ENCODE data around the gene SKIC2. TPM values are rescaled to one million over a fixed set of nuclear protein-coding genes. Genes with fewer than 3 reads are reported as not detected.
"Not testable (repeated sequence)": the region's sequence is repeated elsewhere in the genome, so short reads cannot be mapped to it uniquely, and the experiment has no call there.

Gene SKIC2
- total and polyA plus RNA-seq, 2 donors (not counting 1 experiment from before 2014, with no cell fraction given): 21.6 to 58.0 TPM

DNA sequence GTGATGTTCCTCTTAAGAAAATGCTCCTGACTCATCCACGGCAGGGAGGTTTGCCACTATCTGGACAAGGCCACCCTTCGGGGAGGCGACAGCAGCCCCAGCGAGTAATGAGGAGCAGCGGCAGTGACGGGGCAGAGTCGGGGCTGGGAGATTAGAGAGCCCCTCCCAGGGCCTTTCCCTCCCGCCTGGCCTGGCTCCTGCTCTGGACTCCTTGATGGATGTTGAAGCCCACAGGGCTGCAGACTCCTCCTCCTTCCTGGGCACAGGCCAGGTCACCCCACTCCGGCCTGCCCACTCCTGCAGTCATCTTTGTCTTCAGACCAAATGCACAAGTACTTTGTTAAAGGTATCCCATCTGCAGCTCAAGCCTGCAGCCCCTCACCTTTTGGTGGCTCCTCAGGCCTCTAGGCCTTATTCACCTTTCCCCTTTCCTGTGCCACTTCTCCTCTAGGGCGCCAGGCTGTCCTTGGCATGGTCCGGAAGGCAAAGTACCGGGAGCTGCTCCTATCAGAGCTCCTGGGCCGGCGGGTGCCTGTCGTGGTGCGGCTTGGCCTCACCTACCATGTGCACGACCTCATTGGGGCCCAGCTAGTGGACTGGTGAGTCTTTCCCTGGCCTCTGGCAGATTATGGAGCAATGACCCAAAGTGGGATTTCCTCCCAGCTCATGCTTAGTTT lies 54.1 kb downstream of the SKIC2 start:
- H3K27me3 ChIP-seq (ENCODE audit: control insufficient read depth, insufficient read depth, low read length); H2AFZ ChIP-seq (ENCODE audit: low read length); H3K27ac ChIP-seq (ENCODE audit: insufficient read depth, low read length); H3K4me3 ChIP-seq (replicated peaks in 1 of 4; ENCODE audit: control extremely low read depth in 1 of 4, insufficient read depth in 1 of 4, low read depth in 3 of 4, low read length in 4 of 4); H4K20me1 ChIP-seq (ENCODE audit: control insufficient read depth, extremely low read depth, insufficient read depth, low read length); DNase-seq (ENCODE audit: low read depth in 2 of 2); H3K9ac ChIP-seq (ENCODE audit: insufficient read depth, low read length); H3K79me2 ChIP-seq (ENCODE audit: control insufficient read depth, insufficient read depth, low read length); H3K9me3 ChIP-seq (ENCODE audit: control insufficient read depth, insufficient read depth, low read depth, low read length); H3K36me3 ChIP-seq (ENCODE audit: control insufficient read depth, insufficient read depth, low read length); H3K4me2 ChIP-seq (ENCODE audit: extremely low read depth, insufficient read depth, low read length); H3K4me1 ChIP-seq (ENCODE audit: control insufficient read depth, extremely low read depth, insufficient read depth, low read length): not testable (repeated sequence)

DNA sequence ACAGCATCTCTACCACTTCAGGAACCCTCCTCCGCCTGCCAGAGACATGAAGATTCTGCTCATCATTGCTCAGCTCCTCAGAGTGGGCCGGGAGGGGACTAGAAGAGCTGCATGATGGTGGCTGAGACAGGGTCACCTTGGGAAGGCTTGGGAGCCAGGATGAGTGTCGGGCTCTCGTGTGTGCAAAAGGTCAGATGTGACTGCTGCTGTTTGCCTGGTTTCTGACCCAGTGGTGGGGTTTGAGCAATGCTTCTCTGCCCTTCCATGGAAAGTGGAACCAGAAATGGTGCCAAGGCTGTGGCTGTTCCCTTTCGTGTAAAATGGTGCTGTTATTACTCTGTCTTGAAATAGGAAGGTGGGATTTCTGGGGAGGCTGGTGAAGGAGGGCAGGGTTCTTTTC lies 54.8 kb downstream of the SKIC2 start:
- not testable (repeated sequence) for H3K9me3 ChIP-seq (ENCODE audit: control insufficient read depth, insufficient read depth, low read depth, low read length); H3K79me2 ChIP-seq (ENCODE audit: control insufficient read depth, insufficient read depth, low read length); H4K20me1 ChIP-seq (ENCODE audit: control insufficient read depth, extremely low read depth, insufficient read depth, low read length); H3K4me3 ChIP-seq (replicated peaks in 1 of 4; ENCODE audit: control extremely low read depth in 1 of 4, insufficient read depth in 1 of 4, low read depth in 3 of 4, low read length in 4 of 4); H3K4me2 ChIP-seq (ENCODE audit: extremely low read depth, insufficient read depth, low read length); H2AFZ ChIP-seq (ENCODE audit: low read length); H3K4me1 ChIP-seq (ENCODE audit: control insufficient read depth, extremely low read depth, insufficient read depth, low read length); H3K9ac ChIP-seq (ENCODE audit: insufficient read depth, low read length); H3K27ac ChIP-seq (ENCODE audit: insufficient read depth, low read length); H3K27me3 ChIP-seq (ENCODE audit: control insufficient read depth, insufficient read depth, low read length); H3K36me3 ChIP-seq (ENCODE audit: control insufficient read depth, insufficient read depth, low read length); DNase-seq (ENCODE audit: low read depth in 2 of 2)

DNA sequence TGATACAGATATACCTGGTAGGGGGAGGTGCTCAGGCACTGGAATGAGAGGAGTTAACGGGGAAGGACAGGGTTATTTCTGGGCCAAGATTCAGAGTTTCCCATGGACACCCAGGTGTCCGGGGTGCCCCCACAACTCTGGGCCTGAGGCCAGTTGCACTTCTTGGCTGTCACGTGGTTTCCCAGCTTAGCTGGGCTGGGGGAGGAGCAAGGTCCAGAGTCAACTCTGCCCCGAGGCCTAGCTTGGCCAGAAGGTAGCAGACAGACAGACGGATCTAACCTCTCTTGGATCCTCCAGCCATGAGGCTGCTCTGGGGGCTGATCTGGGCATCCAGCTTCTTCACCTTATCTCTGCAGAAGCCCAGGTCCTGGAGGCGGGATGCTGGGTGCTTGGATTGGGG lies 55.6 kb downstream of the SKIC2 start, which contains the start of gene C4B:
Gene C4B (plus strand): TSS at position 249 of the 400 bp plus-strand sequence. CDS start 51 bp downstream, at position 300.
- H3K27me3 ChIP-seq (ENCODE audit: control insufficient read depth, insufficient read depth, low read length); H3K27ac ChIP-seq (ENCODE audit: insufficient read depth, low read length); H2AFZ ChIP-seq (ENCODE audit: low read length); H3K9me3 ChIP-seq (ENCODE audit: control insufficient read depth, insufficient read depth, low read depth, low read length); H3K4me1 ChIP-seq (ENCODE audit: control insufficient read depth, extremely low read depth, insufficient read depth, low read length); DNase-seq (ENCODE audit: low read depth in 2 of 2); H4K20me1 ChIP-seq (ENCODE audit: control insufficient read depth, extremely low read depth, insufficient read depth, low read length); H3K4me3 ChIP-seq (replicated peaks in 1 of 4; ENCODE audit: control extremely low read depth in 1 of 4, insufficient read depth in 1 of 4, low read depth in 3 of 4, low read length in 4 of 4); H3K79me2 ChIP-seq (ENCODE audit: control insufficient read depth, insufficient read depth, low read length); H3K4me2 ChIP-seq (ENCODE audit: extremely low read depth, insufficient read depth, low read length); H3K36me3 ChIP-seq (ENCODE audit: control insufficient read depth, insufficient read depth, low read length); H3K9ac ChIP-seq (ENCODE audit: insufficient read depth, low read length): not testable (repeated sequence)

Other genes with a start within 250 kb of the SKIC2 start
Only the 30 nearest of the 35 such genes appear.
- 97.3 and 119 TPM in 2 replicates for gene DDAH2, start 229.9 kb upstream of the SKIC2 start, total RNA-seq
- gene DDAH2, start 229.9 kb upstream of the SKIC2 start, polyA plus RNA-seq: 42.5 and 43.4 TPM in 2 replicates
- 439 and 615 TPM in 2 replicates for gene CLIC1, start 222.6 kb upstream of the SKIC2 start, total RNA-seq
- gene CLIC1, start 222.6 kb upstream of the SKIC2 start, polyA plus RNA-seq: 639 and 788 TPM in 2 replicates
- 2.3 and 4.3 TPM in 2 replicates for gene MSH5, start 219.2 kb upstream of the SKIC2 start, total RNA-seq
- gene MSH5, start 219.2 kb upstream of the SKIC2 start, polyA plus RNA-seq: 6.0 and 11.1 TPM in 2 replicates
- 0.26 and 0.50 TPM in 2 replicates for gene SAPCD1, start 196.5 kb upstream of the SKIC2 start, total RNA-seq
- gene SAPCD1, start 196.5 kb upstream of the SKIC2 start, polyA plus RNA-seq: 1.3 and 1.4 TPM in 2 replicates
- under 0.01 and 0.66 TPM in 2 replicates for gene VWA7, start 181.8 kb upstream of the SKIC2 start, total RNA-seq
- 0.16 and 0.60 TPM in 2 replicates for gene VWA7, start 181.8 kb upstream of the SKIC2 start, polyA plus RNA-seq
- gene VARS1, start 163.4 kb upstream of the SKIC2 start, total RNA-seq: 29.8 and 53.5 TPM in 2 replicates
- gene VARS1, start 163.4 kb upstream of the SKIC2 start, polyA plus RNA-seq: 16.0 and 31.0 TPM in 2 replicates
- gene LSM2, start 152.2 kb upstream of the SKIC2 start, total RNA-seq: 23.1 and 24.3 TPM in 2 replicates
- gene LSM2, start 152.2 kb upstream of the SKIC2 start, polyA plus RNA-seq: 34.7 and 68.1 TPM in 2 replicates
- gene HSPA1L, start 143.9 kb upstream of the SKIC2 start, total RNA-seq: 2.1 and 3.1 TPM in 2 replicates
- gene HSPA1L, start 143.9 kb upstream of the SKIC2 start, polyA plus RNA-seq: 0.74 and 0.75 TPM in 2 replicates
- 70.0 and 111 TPM in 2 replicates for gene HSPA1A, start 143.6 kb upstream of the SKIC2 start, total RNA-seq
- 61.2 and 66.3 TPM in 2 replicates for gene HSPA1A, start 143.6 kb upstream of the SKIC2 start, polyA plus RNA-seq
- gene HSPA1B, start 131.4 kb upstream of the SKIC2 start, total RNA-seq: 115 and 152 TPM in 2 replicates
- gene HSPA1B, start 131.4 kb upstream of the SKIC2 start, polyA plus RNA-seq: 35.5 and 60.2 TPM in 2 replicates
- gene NEU1, start 96.4 kb upstream of the SKIC2 start, total RNA-seq: 100 and 109 TPM in 2 replicates
- 51.2 and 66.4 TPM in 2 replicates for gene NEU1, start 96.4 kb upstream of the SKIC2 start, polyA plus RNA-seq
- not detected in 2 replicates for gene SLC44A4, start 80.2 kb upstream of the SKIC2 start, total RNA-seq
- gene SLC44A4, start 80.2 kb upstream of the SKIC2 start, polyA plus RNA-seq: 0.02 TPM in 1 of 2 replicates, not detected in the other
- gene EHMT2, start 61.5 kb upstream of the SKIC2 start, total RNA-seq: 60.1 and 63.7 TPM in 2 replicates
- gene EHMT2, start 61.5 kb upstream of the SKIC2 start, polyA plus RNA-seq: 22.0 and 37.3 TPM in 2 replicates
- 9.5 and 13.2 TPM in 2 replicates for gene ZBTB12, start 57.1 kb upstream of the SKIC2 start, total RNA-seq
- 1.2 and 1.6 TPM in 2 replicates for gene ZBTB12, start 57.1 kb upstream of the SKIC2 start, polyA plus RNA-seq
- gene C2, start 31.5 kb upstream of the SKIC2 start, total RNA-seq: 16.8 and 27.2 TPM in 2 replicates
- 2.1 and 7.6 TPM in 2 replicates for gene C2, start 31.5 kb upstream of the SKIC2 start, polyA plus RNA-seq
- 62.9 and 87.1 TPM in 2 replicates for gene CFB, start 13.1 kb upstream of the SKIC2 start, total RNA-seq
- 21.7 and 22.9 TPM in 2 replicates for gene CFB, start 13.1 kb upstream of the SKIC2 start, polyA plus RNA-seq
- gene NELFE, start 204 bp upstream of the SKIC2 start, total RNA-seq: 85.5 and 111 TPM in 2 replicates
- 81.7 and 119 TPM in 2 replicates for gene NELFE, start 204 bp upstream of the SKIC2 start, polyA plus RNA-seq
- 11.6 and 14.0 TPM in 2 replicates for gene DXO, start 13.0 kb downstream of the SKIC2 start, total RNA-seq
- gene DXO, start 13.0 kb downstream of the SKIC2 start, polyA plus RNA-seq: 9.1 and 11.8 TPM in 2 replicates
- 21.1 and 46.0 TPM in 2 replicates for gene C4A, start 22.9 kb downstream of the SKIC2 start, total RNA-seq
- gene C4A, start 22.9 kb downstream of the SKIC2 start, polyA plus RNA-seq: 5.7 and 25.2 TPM in 2 replicates
- 19.0 and 43.9 TPM in 2 replicates for gene C4B, start 55.6 kb downstream of the SKIC2 start, total RNA-seq
- 4.9 and 16.2 TPM in 2 replicates for gene C4B, start 55.6 kb downstream of the SKIC2 start, polyA plus RNA-seq
- not detected in 2 replicates for gene CYP21A2, start 79.2 kb downstream of the SKIC2 start, total RNA-seq
- not detected in 2 replicates for gene CYP21A2, start 79.2 kb downstream of the SKIC2 start, polyA plus RNA-seq
- gene TNXB, start 150.2 kb downstream of the SKIC2 start, total RNA-seq: 63.9 and 113 TPM in 2 replicates
- 8.1 and 13.0 TPM in 2 replicates for gene TNXB, start 150.2 kb downstream of the SKIC2 start, polyA plus RNA-seq
- 8.0 and 15.7 TPM in 2 replicates for gene ATF6B, start 169.1 kb downstream of the SKIC2 start, total RNA-seq
- 35.5 and 36.2 TPM in 2 replicates for gene ATF6B, start 169.1 kb downstream of the SKIC2 start, polyA plus RNA-seq
- gene FKBPL, start 171.1 kb downstream of the SKIC2 start, total RNA-seq: 7.4 and 7.6 TPM in 2 replicates
- 2.4 and 3.5 TPM in 2 replicates for gene FKBPL, start 171.1 kb downstream of the SKIC2 start, polyA plus RNA-seq
- 0.26 and 0.33 TPM in 2 replicates for gene PRRT1, start 192.8 kb downstream of the SKIC2 start, total RNA-seq
- 0.61 and 0.73 TPM in 2 replicates for gene PRRT1, start 192.8 kb downstream of the SKIC2 start, polyA plus RNA-seq
- 15.9 and 37.3 TPM in 2 replicates for gene PPT2, start 195.0 kb downstream of the SKIC2 start, total RNA-seq
- 13.7 and 21.6 TPM in 2 replicates for gene PPT2, start 195.0 kb downstream of the SKIC2 start, polyA plus RNA-seq
- 0.99 and 1.0 TPM in 2 replicates for gene EGFL8, start 205.4 kb downstream of the SKIC2 start, total RNA-seq
- gene EGFL8, start 205.4 kb downstream of the SKIC2 start, polyA plus RNA-seq: 0.77 and 2.3 TPM in 2 replicates
- 15.9 and 22.1 TPM in 2 replicates for gene AGPAT1, start 216.9 kb downstream of the SKIC2 start, total RNA-seq
- 79.0 and 92.1 TPM in 2 replicates for gene AGPAT1, start 216.9 kb downstream of the SKIC2 start, polyA plus RNA-seq
- 22.1 and 23.9 TPM in 2 replicates for gene RNF5, start 219.2 kb downstream of the SKIC2 start, total RNA-seq
- gene RNF5, start 219.2 kb downstream of the SKIC2 start, polyA plus RNA-seq: 54.5 and 63.4 TPM in 2 replicates
- 0.26 and 0.50 TPM in 2 replicates for gene AGER, start 225.1 kb downstream of the SKIC2 start, total RNA-seq
- gene AGER, start 225.1 kb downstream of the SKIC2 start, polyA plus RNA-seq: 0.78 and 0.99 TPM in 2 replicates

Data from fibroblast of lung (primary cell).